ENCODE measurements around the gene PTTG1. TPM values are rescaled to one million over a fixed set of nuclear protein-coding genes. Genes with fewer than 3 reads are reported as not detected.

The PTTG1 gene
- polyA plus RNA-seq (ENCODE audit: insufficient read length in 12 of 12) = 10 to 100 TPM in 11 of 12 donors, not detected in 1; 17.0 to 55.8 (median 37.8) TPM
- long read RNA-seq, donor 1, transcript PTTG1-202 (5 exons, 1,070 nt) = minor isoform, 17 of 108 reads
- long read RNA-seq, donor 1, transcript PTTG1-201 (6 exons, 753 nt) = major isoform, 36 of 108 reads
- long read RNA-seq, donor 1, partial matches to known transcripts = 49 of 108 reads
- long read RNA-seq, donor 1, other reads (novel, unspliced or antisense) = 0 of 108 reads
- long read RNA-seq, donor 2, transcript PTTG1-202 (5 exons, 1,070 nt) = minor isoform, 9 of 56 reads
- long read RNA-seq, donor 2, transcript PTTG1-201 (6 exons, 753 nt) = major isoform, 27 of 56 reads
- long read RNA-seq, donor 2, partial matches to known transcripts = 18 of 56 reads
- long read RNA-seq, donor 2, other reads (novel, unspliced or antisense) = 0 of 56 reads
- long read RNA-seq, donor 3, transcript PTTG1-201 (6 exons, 753 nt) = major isoform, 9 of 26 reads
- long read RNA-seq, donor 3, partial matches to known transcripts = 15 of 26 reads
- long read RNA-seq, donor 3, other reads (novel, unspliced or antisense) = 0 of 26 reads
- long read RNA-seq, donor 4, transcript PTTG1-201 (6 exons, 753 nt) = major isoform, 8 of 16 reads
- long read RNA-seq, donor 4, partial matches to known transcripts = 7 of 16 reads
- long read RNA-seq, donor 4, other reads (novel, unspliced or antisense) = 0 of 16 reads
- long read RNA-seq, donor 5, transcript PTTG1-201 (6 exons, 753 nt) = major isoform, 24 of 78 reads
- long read RNA-seq, donor 5, transcript PTTG1-202 (5 exons, 1,070 nt) = minor isoform, 9 of 78 reads
- long read RNA-seq, donor 5, partial matches to known transcripts = 41 of 78 reads
- long read RNA-seq, donor 5, other reads (novel, unspliced or antisense) = 0 of 78 reads
- long read RNA-seq, donor 6, transcript PTTG1-201 (6 exons, 753 nt) = major isoform, 13 of 39 reads
- long read RNA-seq, donor 6, transcript PTTG1-202 (5 exons, 1,070 nt) = minor isoform, 8 of 39 reads
- long read RNA-seq, donor 6, partial matches to known transcripts = 13 of 39 reads
- long read RNA-seq, donor 6, other reads (novel, unspliced or antisense) = 0 of 39 reads
- long read RNA-seq, donor 7, transcript PTTG1-202 (5 exons, 1,070 nt) = minor isoform, 7 of 31 reads
- long read RNA-seq, donor 7, transcript PTTG1-201 (6 exons, 753 nt) = major isoform, 11 of 31 reads
- long read RNA-seq, donor 7, partial matches to known transcripts = 11 of 31 reads
- long read RNA-seq, donor 7, other reads (novel, unspliced or antisense) = 0 of 31 reads
- long read RNA-seq, donor 8, transcript PTTG1-205 (6 exons, 895 nt) = minor isoform, 6 of 80 reads
- long read RNA-seq, donor 8, transcript PTTG1-201 (6 exons, 753 nt) = major isoform, 22 of 80 reads
- long read RNA-seq, donor 8, transcript PTTG1-202 (5 exons, 1,070 nt) = minor isoform, 9 of 80 reads
- long read RNA-seq, donor 8, partial matches to known transcripts = 42 of 80 reads
- long read RNA-seq, donor 8, other reads (novel, unspliced or antisense) = 0 of 80 reads
- long read RNA-seq, donor 9, transcript PTTG1-202 (5 exons, 1,070 nt) = minor isoform, 9 of 51 reads
- long read RNA-seq, donor 9, transcript PTTG1-201 (6 exons, 753 nt) = major isoform, 21 of 51 reads
- long read RNA-seq, donor 9, partial matches to known transcripts = 19 of 51 reads
- long read RNA-seq, donor 9, other reads (novel, unspliced or antisense) = 0 of 51 reads
- long read RNA-seq, donor 10, transcript PTTG1-201 (6 exons, 753 nt) = major isoform, 21 of 50 reads
- long read RNA-seq, donor 10, partial matches to known transcripts = 22 of 50 reads
- long read RNA-seq, donor 10, other reads (novel, unspliced or antisense) = 0 of 50 reads
- long read RNA-seq, donor 11, transcript PTTG1-202 (5 exons, 1,070 nt) = minor isoform, 13 of 101 reads
- long read RNA-seq, donor 11, transcript PTTG1-201 (6 exons, 753 nt) = major isoform, 40 of 101 reads
- long read RNA-seq, donor 11, partial matches to known transcripts = 43 of 101 reads
- long read RNA-seq, donor 11, other reads (novel, unspliced or antisense) = 0 of 101 reads

DNA sequence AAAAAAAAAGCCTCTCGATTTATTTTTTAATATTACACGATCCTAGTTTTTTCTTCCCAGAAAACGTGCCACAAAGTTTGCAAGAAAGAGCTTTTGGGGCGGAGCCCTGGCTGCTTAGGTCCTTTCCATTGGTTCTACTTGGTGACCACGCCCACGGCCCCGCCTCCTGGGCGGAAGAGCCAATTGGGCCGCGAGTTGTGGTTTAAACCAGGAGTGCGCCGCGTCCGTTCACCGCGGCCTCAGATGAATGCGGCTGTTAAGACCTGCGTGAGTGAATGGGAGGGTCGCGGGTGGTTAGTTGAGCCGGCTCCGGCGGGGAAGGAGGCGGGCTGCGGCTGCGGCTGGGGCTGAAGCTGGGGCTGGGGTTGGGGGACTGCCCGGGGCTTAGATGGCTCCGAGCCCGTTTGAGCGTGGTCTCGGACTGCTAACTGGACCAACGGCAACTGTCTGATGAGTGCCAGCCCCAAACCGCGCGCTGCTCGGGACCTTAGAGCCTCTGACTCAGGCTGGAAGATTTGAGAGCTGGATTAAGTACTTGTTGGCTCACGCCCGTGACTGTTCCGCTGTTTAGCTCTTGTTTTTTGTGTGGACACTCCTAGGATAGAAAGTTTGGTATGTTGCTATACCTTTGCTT lies at the start of gene PTTG1:
Gene PTTG1, plus strand, starts transcription at position 231 of the 634 bp plus-strand sequence. CDS start 458 bp downstream, outside the sequence.
- peak; percentile 98 for DNase-seq

DNA sequence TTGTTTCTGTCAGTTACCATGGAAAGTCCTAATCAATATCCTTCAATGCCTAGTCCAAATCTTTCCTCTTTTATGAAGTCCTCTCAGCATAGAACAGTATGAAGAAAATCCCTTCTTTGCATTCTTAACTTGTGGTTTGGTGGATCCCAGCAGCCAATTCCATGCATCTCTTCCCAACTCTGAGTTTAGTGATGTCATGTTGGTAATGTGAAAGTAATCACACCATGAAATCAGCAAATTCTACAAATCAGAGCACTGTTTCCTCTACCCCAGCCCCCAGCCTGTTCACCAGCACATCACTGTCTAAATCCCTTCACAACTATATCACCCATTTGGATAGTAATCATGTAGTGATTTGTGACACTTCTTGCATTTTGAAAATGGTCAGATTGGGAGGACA lies 46.5 kb upstream of the PTTG1 start:
- DNase-seq = no peak

DNA sequence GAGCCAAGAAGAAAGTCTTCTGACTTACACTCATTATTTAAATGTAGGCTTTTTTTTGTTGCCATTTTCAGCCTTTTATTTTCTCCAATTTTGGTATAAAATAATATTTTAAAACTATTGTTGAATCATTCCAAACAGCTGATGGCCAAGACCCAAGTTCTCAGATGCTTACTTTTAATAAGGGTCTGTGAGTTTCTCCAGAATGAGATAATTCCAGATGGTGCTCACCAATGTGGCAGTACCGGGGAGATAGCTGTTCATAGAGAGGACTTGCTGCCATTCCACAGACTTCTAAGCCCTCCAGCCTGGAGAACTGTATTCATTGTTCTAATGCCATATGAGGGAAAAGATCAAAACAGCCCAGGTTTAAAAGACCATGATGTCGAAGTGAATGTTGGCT lies 46.0 kb upstream of the PTTG1 start:
- no peak for DNase-seq

DNA sequence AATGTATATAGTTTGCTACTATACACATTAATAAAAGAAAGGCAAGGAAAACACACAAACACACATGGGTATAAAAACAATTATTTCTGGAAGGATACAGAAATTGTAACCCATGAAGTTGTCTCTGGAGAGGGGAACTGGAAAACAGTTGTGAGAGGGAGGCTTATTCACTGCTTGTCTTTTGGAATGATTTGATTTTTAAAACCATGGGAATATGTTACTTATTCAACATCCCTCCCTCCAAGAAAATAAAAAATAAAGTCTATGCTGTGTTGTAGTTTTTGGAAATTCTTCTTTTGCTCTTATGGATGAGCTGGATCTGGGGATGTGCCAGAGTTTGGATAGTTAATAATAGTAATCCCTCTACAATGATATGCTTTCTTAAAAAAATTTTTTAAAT lies 45.2 kb upstream of the PTTG1 start:
- DNase-seq = no peak

DNA sequence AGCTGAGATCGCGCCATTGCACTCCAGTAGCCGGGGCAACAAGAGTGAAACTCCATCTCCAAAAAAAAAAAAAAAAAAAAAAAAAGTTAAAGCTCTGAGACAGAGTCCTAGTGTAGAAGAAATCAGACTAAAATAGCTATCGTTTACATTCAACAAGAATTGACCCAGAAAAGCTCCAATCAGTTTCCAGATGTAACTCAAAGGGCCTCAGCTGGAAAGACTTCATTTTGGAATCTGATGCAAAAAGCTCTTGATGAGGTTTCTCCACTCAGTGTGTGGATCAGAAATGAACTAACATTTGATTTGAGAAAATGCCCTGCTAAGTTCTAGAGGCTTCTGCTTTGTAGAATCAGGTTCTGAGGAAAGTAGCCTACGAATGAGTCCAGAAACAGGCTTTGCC lies 44.0 kb upstream of the PTTG1 start:
- no peak for DNase-seq

DNA sequence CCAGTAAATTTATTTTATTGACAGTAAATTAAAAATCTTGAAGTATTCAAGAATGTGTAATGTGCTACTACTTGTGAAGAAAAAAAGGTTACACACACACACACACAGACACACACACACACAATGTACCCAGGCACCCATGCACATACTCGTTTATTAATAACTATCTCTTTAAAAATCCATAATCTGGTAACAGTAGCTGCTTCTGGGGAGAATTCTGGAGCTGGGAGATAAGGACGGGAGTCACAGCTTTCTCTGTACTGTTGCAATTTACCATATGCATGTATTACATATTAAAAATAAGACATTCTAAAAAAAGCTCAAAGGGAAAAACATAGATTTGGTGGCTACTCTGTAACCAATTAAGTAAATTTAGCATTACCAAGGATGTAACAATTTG lies 43.3 kb upstream of the PTTG1 start:
- no peak for DNase-seq

DNA sequence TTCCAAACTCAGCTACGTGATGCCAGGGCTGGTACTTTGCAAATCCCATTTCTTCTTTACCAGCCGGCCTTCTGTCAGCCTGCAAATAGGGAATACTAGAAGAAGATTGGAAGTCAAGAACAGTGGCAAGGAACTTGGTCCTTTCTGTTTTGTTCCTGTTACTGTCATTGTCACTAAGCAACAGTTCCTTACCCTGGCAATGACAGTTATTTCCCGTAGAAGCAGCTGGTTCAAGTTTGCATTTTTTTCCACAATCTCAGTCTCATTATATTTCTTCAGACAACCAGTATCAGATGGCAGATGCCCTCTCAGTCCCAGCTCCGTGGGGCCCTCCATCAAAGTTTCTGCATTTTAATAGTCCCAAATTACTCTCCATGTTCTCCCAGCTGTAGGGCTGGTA lies 42.1 kb upstream of the PTTG1 start:
- DNase-seq = no peak

DNA sequence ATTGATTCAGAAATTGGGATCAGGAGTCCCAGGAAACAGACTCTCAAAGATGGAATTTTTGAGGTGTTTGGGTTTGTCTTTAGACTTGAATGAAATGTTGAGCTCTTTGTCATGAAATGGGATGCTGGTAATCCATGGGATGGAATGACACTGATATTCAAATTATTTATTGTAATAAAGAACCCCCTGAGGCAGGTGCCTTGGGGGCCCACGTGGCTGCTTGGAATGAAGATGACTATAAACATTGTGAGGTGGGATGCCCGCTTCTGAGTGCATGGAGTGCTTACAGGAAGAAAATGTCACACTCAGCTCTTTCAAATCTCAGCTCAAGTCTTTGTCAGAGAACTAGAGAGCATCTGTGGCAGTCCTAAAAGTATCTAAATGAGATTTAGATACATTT lies 41.6 kb upstream of the PTTG1 start:
- DNase-seq = no peak

DNA sequence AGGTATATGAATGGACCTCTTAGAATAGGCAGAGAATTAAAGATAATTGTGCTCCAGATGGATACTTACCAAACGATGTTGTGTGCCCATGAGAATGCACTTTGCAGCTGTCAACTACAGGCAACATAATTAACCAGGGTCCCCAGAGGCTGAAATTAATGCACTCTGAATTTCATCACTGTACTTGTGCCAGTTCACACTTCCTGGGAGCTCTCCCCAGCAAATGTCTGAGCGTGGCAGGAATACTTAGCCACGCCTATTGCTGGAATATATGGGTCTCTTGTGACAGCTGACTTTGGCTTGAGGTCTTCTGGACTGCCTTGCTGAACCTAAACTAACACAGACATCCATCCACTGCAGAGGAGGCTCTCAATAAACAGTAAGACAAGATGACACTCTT lies 39.3 kb upstream of the PTTG1 start:
- no peak for DNase-seq

DNA sequence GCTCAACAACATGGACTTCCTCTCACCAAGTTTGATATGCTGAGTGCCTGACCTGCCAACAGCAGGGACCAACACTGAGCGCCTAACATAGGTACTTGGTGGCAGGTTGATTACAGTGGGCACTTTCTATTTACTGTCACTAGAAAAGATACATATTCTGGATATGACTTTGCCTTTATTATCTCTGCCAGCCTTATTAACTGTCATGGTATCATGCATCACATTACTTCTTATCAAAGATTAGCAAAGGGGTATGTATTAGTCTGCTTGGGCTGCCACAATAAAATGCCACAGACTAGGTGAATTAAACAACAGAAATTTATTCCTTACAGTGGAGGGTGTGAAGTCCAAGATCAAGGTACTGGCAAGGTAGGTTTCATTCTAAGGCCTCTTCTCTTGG lies 37.0 kb upstream of the PTTG1 start:
- no peak for DNase-seq

DNA sequence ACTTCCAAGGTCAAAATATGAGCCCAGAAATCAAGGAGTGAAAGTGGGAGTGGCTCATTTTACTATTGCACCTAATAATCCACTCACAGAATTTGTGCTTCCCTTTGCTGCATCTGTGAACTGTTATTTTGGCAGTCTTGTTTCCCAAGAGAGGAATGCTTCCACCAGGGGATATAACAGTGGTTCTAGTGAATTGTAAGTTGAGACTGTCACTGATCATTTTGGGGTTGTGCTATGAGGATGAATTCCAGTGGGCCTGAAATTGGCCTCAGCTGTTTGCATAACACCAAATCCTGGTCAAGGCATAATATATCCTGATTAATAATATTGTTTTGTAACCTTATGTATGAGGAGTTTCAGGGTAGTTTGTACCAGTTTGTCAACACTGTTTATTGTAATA lies 36.2 kb upstream of the PTTG1 start:
- no peak for DNase-seq

DNA sequence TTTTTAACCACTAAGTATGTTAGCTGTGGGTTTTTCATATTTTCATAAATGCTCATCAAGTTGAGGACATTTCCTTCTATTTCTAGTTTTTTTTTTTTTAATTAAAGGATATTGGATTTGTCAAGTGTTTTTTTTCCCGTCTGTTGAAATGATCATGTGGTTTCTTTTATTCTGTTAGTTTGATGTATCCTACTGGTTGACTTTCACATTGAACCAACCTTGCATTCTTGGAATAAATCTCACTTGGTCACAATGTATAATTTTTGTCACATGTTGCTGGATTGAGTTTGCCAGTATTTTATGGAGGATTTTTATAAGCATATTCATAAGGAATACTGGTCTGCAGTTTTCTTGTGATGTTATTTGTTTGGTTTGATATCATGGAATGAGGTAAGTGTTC lies 34.2 kb upstream of the PTTG1 start:
- no peak for DNase-seq

DNA sequence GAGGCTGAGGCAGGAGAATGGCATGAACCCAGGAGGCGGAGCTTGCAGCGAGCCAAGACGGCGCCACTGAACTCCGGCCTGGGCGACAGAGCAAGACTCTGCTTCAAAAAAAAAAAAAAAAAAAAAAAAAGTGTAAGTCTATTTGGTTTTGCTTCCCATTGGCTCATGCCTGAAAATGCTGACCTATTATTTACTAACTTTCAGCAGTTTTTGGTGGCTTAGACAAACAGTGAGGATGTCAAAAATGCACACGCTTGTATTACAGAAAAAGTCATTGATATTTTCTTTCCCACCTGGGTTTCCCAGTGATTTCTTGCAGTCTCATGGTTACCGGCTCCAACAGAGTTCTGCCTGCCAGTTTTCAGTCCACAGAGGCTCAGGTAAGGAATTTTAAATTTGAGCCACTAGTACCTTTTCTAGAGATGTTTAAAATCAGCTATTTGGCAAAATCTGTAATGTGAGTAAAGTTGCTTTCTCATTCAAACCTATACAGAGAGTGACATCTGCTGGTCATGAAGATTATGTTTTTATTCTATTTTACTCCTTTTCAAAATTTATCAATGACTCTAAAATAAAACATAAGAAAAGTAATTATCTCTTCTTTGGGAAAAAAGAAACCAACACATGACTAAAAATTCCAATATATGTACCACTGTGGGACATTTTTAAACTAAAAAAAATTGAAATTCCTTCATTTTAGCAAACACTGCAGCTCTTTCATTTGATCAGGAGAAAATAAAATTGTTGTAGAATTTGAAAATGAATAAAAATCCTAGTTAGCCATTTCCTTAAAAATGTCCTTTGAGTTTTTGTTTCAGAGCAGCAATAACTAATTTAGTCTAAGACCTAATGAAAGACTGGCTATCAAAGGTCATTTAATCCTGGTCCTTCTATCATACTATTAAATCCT lies 30.6 kb upstream of the PTTG1 start:
- no peak for DNase-seq

DNA sequence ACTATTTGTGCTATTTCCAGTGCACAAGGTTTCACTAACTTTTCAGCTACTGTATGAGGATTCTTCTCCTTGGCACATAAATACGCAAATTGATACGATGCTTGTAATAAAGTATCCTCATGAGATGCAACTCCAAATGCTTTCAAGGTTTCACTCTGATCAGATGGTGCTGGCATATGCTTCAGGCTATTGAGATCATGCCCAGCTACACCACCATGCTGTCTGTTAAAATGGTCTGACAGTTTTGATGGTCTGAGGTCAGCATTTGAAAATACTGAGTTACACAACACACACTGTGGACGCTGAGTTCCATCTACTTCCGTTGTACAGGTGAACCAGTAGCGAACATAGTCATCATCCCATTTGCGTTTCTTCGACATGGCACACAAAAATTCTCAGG lies 26.5 kb upstream of the PTTG1 start:
- no peak for DNase-seq

DNA sequence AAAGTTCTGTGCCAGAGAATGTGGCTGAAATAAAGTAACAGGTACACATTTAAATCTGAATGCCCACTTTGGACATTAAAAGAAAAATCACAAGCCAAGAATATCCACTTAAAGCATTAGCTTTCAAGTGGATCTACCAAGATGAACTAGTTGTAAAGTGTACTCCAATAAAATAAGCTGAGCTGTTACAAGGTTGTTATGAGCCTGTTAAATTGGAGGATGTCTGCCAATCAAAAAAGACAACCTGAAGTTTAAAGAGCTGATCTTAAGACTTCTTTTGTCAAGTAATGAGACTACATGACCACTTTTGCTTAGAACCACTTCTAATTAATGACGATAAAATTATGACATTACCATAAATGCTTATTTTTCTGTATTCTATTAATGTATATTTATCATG lies 24.2 kb upstream of the PTTG1 start:
- DNase-seq = no peak

DNA sequence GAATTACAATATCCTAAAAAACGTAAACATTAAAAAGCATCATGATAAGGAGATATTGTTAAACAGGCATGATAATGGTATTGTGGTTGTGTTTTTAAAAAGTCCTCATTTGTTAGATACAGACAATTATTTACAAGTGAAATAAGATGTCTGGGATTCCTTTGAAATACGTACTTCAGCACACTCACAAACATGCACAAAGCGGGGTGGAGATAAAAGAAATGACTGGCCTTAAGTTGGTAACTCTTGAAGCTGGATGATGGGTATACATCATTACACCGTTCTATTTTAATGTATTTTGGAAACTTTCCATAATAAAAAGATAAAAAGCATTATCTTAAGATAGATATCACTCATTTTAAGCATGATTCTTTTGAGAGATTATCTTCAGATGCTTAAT lies 22.8 kb upstream of the PTTG1 start:
- DNase-seq = no peak

DNA sequence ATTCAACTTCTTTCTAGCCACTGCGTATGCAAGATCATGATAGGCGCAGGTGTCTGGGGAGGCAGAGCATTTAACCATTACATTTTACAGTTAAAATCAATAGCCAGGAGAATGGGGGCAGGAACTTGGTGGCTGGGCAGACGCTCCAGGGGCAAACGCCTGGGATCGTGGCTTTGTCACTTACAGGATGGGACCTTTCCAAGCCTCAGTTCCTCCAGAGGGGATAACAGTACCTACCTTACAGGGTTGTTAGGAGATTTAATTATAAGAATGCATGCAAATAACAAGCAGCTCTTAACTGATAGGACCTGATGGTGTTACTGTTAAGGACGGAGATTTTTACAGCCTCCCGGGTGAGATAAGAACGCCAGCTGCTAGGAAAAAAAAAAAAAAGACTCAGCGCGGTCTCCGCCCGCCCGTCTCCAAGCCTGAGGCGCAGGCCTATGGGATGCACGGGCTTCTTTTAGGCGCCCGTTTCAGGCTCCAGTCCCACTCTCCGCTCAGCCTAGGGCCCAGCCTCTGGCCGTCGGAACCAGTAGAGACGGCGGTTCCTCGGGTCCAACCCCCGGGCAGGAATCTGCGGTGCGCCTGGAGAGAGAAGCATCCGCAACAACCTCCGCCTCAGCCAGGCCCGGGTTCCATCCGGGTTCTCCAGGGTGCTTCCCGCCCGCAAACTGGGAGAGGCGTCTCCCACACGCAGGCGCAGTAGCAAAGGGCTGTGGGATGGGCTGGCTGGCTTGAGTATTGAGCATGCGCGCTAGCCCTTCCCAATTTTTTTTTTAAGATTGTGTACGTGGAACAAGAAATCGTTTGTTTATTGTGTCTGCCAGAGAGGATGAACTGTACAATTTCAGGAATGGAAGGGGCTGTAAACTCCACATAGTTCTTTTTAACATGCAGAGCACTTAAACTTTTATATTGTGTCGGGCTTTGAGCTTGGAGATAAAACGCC lies 22.0 kb upstream of the PTTG1 start, which contains the start of gene FAM200C:
Gene FAM200C, minus strand, starts transcription at position 653 of the 952 bp plus-strand sequence. CDS start 4,564 bp downstream, outside the sequence.
- peak; percentile 93 for DNase-seq

Data from muscle of arm (tissue), 14 donors.